ENCODE results near the gene ZBTB20.

DNA sequence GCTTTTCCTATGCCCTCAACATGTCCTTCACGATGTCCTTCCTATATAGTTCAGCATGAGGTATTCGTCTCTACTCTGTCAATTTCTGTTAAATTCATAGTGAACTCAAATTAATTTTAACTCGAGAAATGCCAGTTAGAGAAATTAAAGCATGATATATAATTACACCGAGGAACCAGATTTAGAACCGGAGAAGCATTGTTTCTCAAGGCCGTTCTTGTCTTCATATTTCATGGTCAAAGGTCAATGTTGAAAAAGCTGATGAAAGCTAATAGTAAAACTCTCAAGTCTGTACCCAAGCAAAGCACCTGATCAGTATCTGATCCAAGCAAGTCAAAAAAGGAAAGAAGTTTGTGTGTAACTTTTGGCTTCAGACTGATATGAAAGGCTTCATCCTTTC lies 163.8 kb downstream of the ZBTB20 start:
- TF ChIP-seq POLR2AphosphoS5 (IDR thresholded peaks at IDR 0.05; ENCODE audit: low read depth, low read length): no peak
- TF ChIP-seq SIN3A (IDR thresholded peaks at IDR 0.05; ENCODE audit: borderline replicate concordance, insufficient read depth, low read length): no peak
- TF ChIP-seq REST (IDR thresholded peaks at IDR 0.05; ENCODE audit: insufficient read depth in 1 of 2, low read depth in 2 of 2, low read length in 2 of 2): no peak
